GM18520 (cell line): ENCODE measurements around the gene TCF7L2.

ENCODE experiments used
- ATAC-seq: cut with Tn5 transposase; IDR thresholded peaks from one replicate; pipeline ENCODE4 v1.9.1; 2021; ENCODE audit not compliant: unreplicated experiment

The TCF7L2 gene

GRCh38 chr10:113175176-113175575 is 225.1 kb downstream of the TCF7L2 start:
- no peak for ATAC-seq

- no peak for ATAC-seq
Measured at GRCh38 chr10:113175756-113176651, 226.0 kb downstream of the TCF7L2 start.

GRCh38 chr10:113176652-113177155 is 226.7 kb downstream of the TCF7L2 start:
- no peak for ATAC-seq

GRCh38 chr10:113177156-113177935 is 227.3 kb downstream of the TCF7L2 start:
- no peak for ATAC-seq

GRCh38 chr10:113177936-113178335 is 227.9 kb downstream of the TCF7L2 start:
- ATAC-seq: no peak

- no peak for ATAC-seq
Measured at GRCh38 chr10:113178771-113179170, 228.7 kb downstream of the TCF7L2 start.

GRCh38 chr10:113179265-113179664 is 229.2 kb downstream of the TCF7L2 start:
- ATAC-seq: no peak

GRCh38 chr10:113179966-113180365 is 229.9 kb downstream of the TCF7L2 start:
- no peak for ATAC-seq

GRCh38 chr10:113180401-113181154 is 230.5 kb downstream of the TCF7L2 start:
- no peak for ATAC-seq

- ATAC-seq: no peak
Measured at GRCh38 chr10:113182154-113182553, 232.1 kb downstream of the TCF7L2 start.

GRCh38 chr10:113183573-113183972 is 233.5 kb downstream of the TCF7L2 start:
- no peak for ATAC-seq

- ATAC-seq: no peak
Measured at GRCh38 chr10:113187063-113187777, 237.2 kb downstream of the TCF7L2 start.

GRCh38 chr10:113199459-113199858 is 249.4 kb downstream of the TCF7L2 start:
- ATAC-seq: no peak

GRCh38 chr10:113202011-113202410 is 252.0 kb downstream of the TCF7L2 start:
- no peak for ATAC-seq

- ATAC-seq: no peak
Measured at GRCh38 chr10:113207924-113208323, 257.9 kb downstream of the TCF7L2 start.

- ATAC-seq: no peak
Measured at GRCh38 chr10:113213035-113213434, 263.0 kb downstream of the TCF7L2 start.

- no peak for ATAC-seq
Measured at GRCh38 chr10:113214331-113214730, 264.3 kb downstream of the TCF7L2 start.

GRCh38 chr10:113216102-113216501 is 266.1 kb downstream of the TCF7L2 start:
- no peak for ATAC-seq
